ENCODE measurements around the gene KDSR. TPM values are rescaled to one million over a fixed set of nuclear protein-coding genes. Genes with fewer than 3 reads are reported as not detected.

Gene KDSR
- total and polyA plus RNA-seq, 8 donors = 6.4 to 199 (median 11.6) TPM

DNA sequence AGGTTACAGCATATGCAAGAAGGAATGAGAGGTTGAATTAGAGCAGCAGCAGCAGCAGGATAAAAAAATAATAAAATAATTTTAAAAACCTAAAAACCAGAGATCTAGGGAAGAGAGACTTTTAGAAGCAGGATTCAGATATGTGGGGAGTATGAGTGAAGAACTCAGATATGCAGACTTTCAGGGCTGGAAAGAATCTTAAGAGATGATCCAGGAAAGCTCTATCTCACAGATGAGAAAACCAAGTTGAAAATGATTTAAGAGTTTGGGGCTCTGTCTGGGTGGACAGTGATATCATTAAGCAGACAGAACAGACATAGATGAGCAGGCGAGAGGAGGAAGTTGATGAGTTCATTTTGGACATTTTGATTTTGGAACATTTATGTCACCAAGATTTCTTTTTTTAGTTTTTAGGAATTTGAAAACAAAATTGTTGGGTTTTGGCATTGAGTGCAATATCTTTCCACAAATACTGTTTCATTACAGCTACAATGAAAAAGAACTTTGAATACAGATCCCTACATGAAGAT is 79.2 kb downstream of the KDSR start:
- no peak for DNase-seq
- WGBS, 5 donors = 62 to 89% (median 73%) methylated on average over 1 of the region's 1 CpG
- intact Hi-C loops (cut with DNase I; ENCODE audit: low total_unique reads) = no loop called here
- TF ChIP-seq POLR2AphosphoS5 (IDR thresholded peaks at IDR 0.05) = no peak
- TF ChIP-seq, protein P1, sequence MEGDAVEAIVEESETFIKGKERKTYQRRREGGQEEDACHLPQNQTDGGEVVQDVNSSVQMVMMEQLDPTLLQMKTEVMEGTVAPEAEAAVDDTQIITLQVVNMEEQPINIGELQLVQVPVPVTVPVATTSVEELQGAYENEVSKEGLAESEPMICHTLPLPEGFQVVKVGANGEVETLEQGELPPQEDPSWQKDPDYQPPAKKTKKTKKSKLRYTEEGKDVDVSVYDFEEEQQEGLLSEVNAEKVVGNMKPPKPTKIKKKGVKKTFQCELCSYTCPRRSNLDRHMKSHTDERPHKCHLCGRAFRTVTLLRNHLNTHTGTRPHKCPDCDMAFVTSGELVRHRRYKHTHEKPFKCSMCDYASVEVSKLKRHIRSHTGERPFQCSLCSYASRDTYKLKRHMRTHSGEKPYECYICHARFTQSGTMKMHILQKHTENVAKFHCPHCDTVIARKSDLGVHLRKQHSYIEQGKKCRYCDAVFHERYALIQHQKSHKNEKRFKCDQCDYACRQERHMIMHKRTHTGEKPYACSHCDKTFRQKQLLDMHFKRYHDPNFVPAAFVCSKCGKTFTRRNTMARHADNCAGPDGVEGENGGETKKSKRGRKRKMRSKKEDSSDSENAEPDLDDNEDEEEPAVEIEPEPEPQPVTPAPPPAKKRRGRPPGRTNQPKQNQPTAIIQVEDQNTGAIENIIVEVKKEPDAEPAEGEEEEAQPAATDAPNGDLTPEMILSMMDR (IDR thresholded peaks at IDR 0.05) = no peak
- TF ChIP-seq POLR2A (IDR thresholded peaks at IDR 0.05) = no peak
- no peak for TF ChIP-seq EP300 (IDR thresholded peaks at IDR 0.05)
- H3K27me3 ChIP-seq = no peaks in the 10 kb centered on the region
- H3K4me1 ChIP-seq = peaks cover 0 to 73% (median 37%) of the 10 kb centered on the region in 4 donors
- H3K36me3 ChIP-seq = no peaks in the 10 kb centered on the region
- H3K9me3 ChIP-seq = no peaks in the 10 kb centered on the region
- peak overlapping the region in 2 of 5 donors; percentile 48 to 75 for H3K27ac ChIP-seq
- H3K4me3 ChIP-seq = no peak overlapping the region

GRCh38 chr18:63286926-63287325 is 80.1 kb downstream of the KDSR start:
- Histone ChIP-seq H3K36me3 (no peaks in the 10 kb centered on the region), H3K4me3 (no peak overlapping the region), H3K27ac (peak overlapping the region in 2 of 5 donors; percentile 48 to 75), H3K4me1 (peaks cover 0 to 80% (median 36%) of the 10 kb centered on the region in 4 donors), H3K9me3 (no peaks in the 10 kb centered on the region), H3K27me3 (no peaks in the 10 kb centered on the region)
- no peak for DNase-seq
- TF ChIP-seq POLR2A (IDR thresholded peaks at IDR 0.05) (no peak), POLR2AphosphoS5 (IDR thresholded peaks at IDR 0.05) (no peak), EP300 (IDR thresholded peaks at IDR 0.05) (no peak)
- TF ChIP-seq, protein P1 (IDR thresholded peaks at IDR 0.05) = no peak
- intact Hi-C loops (cut with DNase I; ENCODE audit: low total_unique reads) = no loop called here
- WGBS, 5 donors = 70 to 89% (median 84%) methylated on average over 4 of the region's 4 CpGs

GRCh38 chr18:63284827-63285733 is 81.9 kb downstream of the KDSR start:
- no peaks in the 10 kb centered on the region for H3K27me3 ChIP-seq
- H3K36me3 ChIP-seq = no peaks in the 10 kb centered on the region
- peaks cover 0 to 71% (median 30%) of the 10 kb centered on the region in 4 donors for H3K4me1 ChIP-seq
- H3K27ac ChIP-seq = peak overlapping the region in 3 of 5 donors; percentile 40 to 75 (median 44)
- no peak for DNase-seq
- intact Hi-C loops (cut with DNase I; ENCODE audit: low total_unique reads) = no loop called here
- TF ChIP-seq, protein P1 (IDR thresholded peaks at IDR 0.05) = no peak
- TF ChIP-seq POLR2AphosphoS5 (IDR thresholded peaks at IDR 0.05) = no peak
- no peak for TF ChIP-seq EP300 (IDR thresholded peaks at IDR 0.05)
- 68 to 83% (median 80%) methylated on average over 13 to 14 of the region's 14 CpGs for WGBS, 5 donors
- no peak overlapping the region for H3K4me3 ChIP-seq
- H3K9me3 ChIP-seq = no peaks in the 10 kb centered on the region

DNA sequence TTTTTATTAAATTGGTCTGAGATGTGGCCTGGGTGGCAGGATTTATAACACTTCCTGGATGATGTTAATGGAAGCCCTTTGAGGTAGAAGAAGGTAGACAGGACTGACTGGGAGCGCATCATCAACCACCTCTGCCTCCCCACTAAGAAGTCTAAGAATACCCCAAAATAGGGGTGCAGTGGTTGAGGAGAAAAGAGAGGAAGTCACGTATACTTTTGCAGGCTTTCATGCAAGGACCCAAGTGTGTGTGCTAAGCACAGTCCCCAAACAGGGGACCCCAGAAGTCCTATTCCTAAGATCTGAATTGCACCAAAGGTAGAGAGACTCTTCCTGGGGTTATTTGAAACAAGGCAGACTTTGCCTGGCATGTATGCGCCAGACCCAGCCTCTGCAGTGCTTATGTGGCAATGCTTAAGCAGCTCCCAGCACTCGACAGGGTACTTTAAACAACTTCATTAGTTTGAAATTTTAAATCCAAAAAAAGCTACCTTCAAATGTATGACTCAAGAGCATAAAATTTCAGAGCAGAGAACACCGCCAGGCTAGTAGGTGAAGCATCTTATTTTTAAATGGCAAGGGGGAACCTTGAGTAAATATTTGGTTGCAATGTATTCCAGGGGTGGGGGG is 82.7 kb downstream of the KDSR start:
- H3K27ac ChIP-seq = peak overlapping the region in 4 of 5 donors; percentile 40 to 75 (median 46)
- no peak for TF ChIP-seq POLR2A (IDR thresholded peaks at IDR 0.05)
- TF ChIP-seq, protein P1 (IDR thresholded peaks at IDR 0.05) = no peak
- no peak for TF ChIP-seq EP300 (IDR thresholded peaks at IDR 0.05)
- TF ChIP-seq POLR2AphosphoS5 (IDR thresholded peaks at IDR 0.05) = peak in 1 of 3 donors; percentile 17

More for the DNA sequence above, 82.7 kb downstream of the KDSR start:
- DNase-seq = no peak
- no peaks in the 10 kb centered on the region for H3K9me3 ChIP-seq
- no peaks in the 10 kb centered on the region for H3K27me3 ChIP-seq
- H3K36me3 ChIP-seq = no peaks in the 10 kb centered on the region
- peaks cover 0 to 64% (median 26%) of the 10 kb centered on the region in 4 donors for H3K4me1 ChIP-seq
- no peak overlapping the region for H3K4me3 ChIP-seq
- intact Hi-C loops (cut with DNase I; ENCODE audit: low total_unique reads) = no loop called here
- 82 to 94% (median 94%) methylated on average over 5 of the region's 5 CpGs for WGBS, 5 donors

Measured in stomach (tissue), 9 donors.